ENCODE measurements around the gene UAP1L1.

- TF ChIP-seq CTCF (IDR thresholded peaks at IDR 0.05) (no peak), POLR2AphosphoS5 (IDR thresholded peaks at IDR 0.05) (no peak)
These were observed 19.6 kb downstream of the UAP1L1 start for GRCh38 chr9:137096785-137097546.

Data from suprapubic skin (tissue), 3 donors.